OCI-M2 (cell line): ENCODE data around the gene TRPM3.

Experiments
- DNase-seq: peaks from one replicate; lab custom pipeline; 2025; ENCODE audit not compliant: unreplicated experiment; lab: John Stamatoyannopoulos, UW

TRPM3 gene

DNA sequence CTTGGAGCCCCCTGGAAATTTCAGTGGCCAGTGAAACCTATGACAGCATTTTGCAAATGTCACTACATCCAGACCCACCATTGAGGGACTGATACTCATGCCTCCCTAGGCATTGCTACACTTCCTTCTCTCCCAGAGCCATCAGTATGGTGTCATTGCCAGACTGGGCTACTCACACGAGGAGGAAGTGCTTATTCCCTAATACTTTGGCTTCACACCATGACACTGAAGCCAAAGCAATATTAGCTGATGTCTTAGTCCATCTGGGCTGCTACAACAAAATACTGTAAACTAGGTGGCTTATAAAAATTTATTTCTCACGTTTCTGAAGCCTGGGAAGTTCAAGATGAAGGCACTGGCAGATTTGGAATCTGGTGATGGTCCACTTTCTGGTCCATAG is 22.6 kb downstream of the TRPM3 start:
- no peak for DNase-seq

DNA sequence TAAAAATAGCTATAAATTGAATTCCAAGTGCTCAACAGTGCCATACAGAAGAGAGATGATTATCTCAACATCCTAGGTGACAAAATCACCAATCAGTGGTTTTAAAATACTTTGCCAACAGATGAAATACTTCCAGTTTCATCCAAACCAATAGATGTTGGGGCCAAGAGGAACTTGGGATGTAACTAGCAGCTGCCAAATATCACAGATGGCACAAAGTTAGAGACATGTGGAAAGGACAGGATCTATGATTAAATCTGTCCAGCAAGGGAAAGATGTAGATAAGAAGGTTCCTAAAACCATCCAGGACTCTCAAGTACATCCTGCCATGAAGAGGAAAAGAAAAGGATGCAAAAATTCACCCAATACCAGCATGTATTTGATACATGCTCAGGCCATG is 23.8 kb downstream of the TRPM3 start:
- DNase-seq: no peak

DNA sequence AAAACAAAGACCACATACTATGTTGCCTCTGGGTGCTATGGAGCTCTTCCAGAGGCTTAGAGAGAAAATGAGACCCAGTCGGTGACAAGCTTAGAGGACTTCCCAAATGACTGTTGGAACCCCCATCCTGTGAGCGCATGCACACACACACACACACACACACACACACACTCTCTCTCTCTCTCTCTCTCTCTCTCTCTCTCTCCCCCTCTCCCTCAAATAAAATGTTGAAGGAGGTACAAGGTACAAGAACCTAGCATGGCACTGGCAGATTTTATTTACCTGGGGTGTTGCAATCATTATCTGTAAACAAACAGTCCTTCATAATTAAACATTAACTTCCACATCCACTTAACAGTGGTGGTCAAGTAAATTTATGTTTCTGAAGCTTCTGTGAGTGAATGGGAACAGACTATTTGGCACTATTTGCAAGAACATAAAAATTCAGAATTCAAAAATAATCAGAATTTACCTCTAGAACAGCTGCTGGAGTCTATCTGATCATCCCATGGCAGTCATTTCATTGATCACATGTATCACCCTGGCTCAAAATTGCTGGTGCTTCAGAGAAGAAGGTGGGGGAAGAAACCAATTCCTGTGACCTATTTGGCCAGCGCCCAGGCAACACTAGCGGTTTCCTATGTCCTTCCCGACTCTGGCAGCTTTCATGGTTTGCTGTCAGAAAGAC is 24.9 kb downstream of the TRPM3 start:
- no peak for DNase-seq

DNA sequence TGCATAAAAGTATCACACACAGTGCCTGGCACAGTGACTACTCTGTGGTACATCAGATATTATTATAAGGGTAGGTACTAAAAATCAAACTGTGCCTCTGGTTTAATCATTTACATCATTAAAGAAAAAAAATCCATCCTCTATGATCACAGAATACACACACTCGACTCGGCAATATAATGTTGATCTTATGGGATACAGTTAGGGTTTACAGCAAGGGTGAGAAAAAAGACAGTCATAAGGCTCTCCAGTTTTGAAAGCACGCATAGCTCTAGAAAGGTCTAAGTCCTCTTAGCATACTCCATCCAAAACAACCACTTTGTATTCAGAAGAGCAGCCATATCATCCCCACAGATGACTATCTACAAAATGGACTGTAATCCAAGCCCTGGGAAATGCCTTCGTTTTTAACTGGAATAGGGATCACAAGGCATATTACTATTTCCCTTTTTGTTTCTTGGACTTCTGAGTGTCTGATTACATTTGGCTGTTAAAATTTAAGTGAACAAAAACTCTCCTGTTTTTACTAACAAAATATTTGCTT is 26.6 kb downstream of the TRPM3 start:
- no peak for DNase-seq

DNA sequence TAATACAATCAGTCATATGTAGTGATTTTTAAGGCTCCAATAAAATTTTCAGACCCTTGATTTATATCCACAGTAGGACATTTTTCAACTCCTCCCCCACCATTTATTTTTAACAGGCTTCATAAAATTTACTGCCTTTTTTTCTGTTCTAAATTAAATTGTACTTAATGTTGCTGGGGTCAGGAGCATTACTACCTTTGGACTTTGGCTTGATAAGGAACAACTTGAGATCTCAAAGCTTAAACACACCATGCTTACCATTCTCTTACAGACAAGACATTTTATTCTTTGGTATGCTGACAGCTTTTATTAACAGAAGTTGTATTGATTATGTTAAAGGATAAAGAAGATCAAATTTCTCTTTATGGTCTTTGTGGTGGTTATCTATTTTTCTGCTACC is 30.5 kb downstream of the TRPM3 start:
- no peak for DNase-seq

DNA sequence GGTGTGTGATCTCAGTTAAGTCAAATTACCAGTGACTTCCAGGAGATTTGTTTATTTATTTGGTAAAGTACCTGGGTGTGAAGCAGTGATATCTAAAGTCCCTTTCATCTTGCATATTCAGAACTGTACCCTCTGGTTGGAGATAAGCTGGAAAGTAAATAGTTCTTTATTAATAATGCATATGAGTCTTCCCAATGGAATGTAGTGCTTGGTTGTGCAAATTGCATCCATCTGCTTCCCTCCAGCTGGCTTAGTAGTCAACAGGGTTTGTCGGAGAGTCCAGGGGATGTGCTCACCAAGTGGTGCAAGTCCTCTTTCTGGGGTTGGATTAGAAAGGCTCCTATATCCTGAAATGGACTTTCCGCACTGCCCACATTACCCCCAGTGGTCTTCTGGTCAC is 42.0 kb downstream of the TRPM3 start:
- DNase-seq: no peak

DNA sequence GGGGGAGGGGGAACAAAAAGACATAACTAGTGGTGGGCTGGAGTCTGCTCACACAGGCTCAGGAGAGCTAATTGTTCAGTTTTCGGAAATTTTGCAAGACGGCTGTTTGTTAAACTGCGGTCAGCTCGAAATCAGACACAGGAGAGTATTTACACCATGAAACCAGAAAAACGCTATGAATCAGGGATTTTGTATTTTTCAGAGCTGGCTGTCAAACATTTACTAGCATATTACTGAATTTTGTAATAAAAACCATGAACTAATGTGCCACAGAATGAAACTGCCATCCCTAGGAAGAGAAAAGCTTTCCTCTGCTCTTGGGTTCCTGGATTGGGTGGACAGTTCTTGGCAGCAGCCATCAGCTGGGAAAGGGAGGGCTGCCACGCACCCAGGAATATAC is 45.3 kb downstream of the TRPM3 start:
- DNase-seq: no peak

DNA sequence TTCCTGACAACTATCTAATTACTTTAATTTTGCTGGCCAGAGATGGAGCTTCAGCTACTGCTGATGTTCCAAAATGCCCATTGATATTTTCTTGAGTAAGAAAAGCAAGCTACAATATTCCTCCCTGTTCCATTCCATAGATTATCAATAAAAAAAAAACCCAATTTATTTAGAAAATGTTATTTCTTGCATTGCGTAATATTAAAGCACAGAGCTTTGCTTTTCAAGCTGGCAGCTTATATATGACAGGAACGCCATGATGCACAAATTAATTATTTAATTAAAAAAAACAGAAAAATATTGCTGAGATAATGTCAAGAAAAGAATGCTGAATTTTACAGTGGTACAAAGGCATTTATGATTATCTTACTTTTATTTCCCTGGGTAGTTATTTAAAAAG is 47.9 kb downstream of the TRPM3 start:
- no peak for DNase-seq

DNA sequence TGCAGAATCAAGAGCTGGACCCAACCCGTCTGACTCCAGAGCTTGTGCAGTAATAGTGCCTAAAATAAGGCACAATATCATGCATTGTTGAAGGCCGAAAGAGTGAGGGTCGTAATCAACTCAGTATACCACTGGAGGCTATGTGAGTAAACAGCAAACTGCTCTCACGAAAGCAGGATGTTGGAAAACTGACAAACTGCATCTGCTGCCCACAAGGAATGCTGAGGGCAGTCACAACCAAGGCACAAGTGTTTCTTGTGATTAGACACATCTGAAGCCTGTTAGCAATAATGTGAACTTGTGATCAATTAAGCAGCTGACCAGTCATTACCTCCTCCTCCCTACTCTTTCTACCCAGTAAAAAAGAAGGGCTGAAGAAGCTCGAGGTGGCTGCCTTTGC is 48.8 kb downstream of the TRPM3 start:
- DNase-seq: no peak

DNA sequence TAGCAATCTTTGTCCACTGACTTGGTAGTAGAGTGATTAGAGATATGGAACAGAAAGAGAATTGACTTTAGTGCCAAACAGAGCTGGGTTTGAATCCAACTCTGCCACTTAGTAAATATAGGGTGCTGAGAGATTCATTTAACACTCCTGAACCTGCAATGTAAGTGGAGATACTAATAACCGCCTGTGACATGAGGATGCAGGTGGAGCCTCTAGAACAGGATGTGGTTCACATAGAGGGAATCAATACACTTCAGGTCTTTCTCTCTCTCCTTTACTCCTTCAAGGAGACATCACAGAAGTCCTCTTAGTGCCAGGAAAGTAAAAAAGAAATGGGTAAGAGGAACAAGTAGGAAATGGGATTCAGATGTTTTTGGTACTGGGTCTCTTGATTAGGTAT is 49.8 kb downstream of the TRPM3 start:
- no peak for DNase-seq

DNA sequence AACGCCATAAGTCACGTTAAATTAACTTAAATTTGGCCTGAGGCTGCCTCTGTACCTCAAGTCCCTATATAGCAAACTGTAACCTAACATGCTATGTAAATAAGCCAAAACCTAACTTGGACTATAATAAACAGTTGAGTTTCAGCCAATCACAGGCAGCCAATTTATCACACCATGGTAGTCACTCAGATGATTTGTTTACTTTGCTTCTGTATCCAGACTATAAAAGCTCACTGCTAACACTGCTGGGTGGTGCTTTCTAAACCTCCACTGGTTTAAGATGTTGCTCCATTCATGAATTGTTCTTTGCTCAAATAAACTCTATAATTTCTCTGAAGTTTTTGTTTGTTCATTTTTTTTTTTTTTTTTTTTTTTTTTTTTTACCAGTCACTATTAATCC is 62.8 kb downstream of the TRPM3 start:
- no peak for DNase-seq

DNA sequence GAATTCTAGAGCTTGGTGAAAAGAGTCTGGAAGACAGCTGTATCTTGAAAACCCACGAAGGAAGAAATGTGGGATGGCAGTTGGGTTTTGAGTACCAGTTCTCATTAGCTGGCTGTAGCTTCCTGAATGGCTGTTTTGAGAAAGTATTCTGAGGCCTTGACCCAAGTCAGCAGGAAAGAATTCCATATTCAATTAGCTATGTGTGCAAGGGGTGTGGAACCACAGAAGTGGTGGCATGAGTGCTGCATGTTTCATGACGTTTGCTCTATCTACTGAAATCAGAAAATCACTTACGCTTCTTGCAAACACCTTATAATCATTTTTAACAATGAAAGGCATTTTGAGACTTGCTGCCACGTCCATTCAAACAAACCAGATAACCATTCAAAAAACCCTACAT is 69.1 kb downstream of the TRPM3 start:
- DNase-seq: no peak

DNA sequence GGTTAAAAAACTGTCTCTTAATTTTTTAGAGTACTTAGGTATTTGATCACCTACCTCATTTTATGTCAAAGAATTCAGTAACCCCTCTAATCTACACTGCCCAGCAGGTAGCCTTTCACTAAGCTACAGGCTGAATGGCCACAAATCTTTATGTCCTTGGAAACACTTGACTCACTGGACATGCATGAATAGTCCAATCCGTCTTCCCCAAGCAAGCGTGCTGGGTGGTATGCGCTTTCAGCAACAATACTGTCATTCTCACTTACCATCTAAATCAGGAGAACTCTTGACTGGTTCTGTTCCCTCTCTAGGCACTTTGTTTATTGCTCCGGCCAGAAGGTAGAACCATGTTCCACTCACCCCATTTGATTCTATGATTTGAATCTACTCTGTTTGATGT is 73.1 kb downstream of the TRPM3 start:
- DNase-seq: no peak

DNA sequence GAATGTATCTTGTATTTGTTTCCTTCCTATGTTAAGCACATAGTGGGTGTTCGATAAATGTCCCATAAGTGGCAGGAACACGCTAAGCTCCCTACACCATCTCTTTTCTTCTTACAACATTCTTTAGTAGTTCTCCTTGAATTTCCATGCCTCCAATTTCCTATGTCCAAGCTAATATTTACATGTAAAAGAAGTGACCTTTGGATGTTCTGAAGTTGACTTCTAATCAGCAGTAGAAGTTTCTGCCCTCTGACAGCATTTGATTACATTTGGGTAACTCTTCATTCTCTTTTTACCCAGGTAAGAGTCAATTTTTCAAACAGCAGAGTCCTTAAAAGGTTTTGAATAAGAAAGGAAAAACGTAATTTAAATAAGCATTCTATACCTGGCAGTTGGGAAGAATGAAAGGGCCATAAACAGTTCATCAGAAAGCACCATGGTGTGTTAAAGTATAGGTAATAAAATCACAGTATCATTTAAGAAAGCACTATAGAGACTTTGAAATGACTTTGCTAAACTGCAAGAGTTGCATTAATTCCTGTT is 78.9 kb downstream of the TRPM3 start:
- no peak for DNase-seq

DNA sequence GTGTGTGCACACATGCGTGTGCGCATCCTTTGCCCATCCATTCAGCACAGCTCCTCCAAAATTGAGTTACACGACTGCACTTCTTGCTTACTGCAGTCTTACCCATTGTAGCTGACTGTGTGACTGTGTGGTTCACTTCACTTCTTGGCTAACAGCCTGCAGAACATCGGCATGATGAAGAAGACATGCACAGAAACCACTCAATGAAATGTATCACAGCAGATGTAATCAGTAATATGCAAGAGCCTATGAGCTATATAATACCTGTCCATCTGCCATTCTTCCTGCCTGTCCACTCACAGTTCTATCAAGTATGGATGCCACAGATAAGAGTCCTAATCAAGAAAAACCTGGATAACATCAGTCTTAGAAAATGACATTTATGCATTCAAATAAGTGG is 83.9 kb downstream of the TRPM3 start:
- DNase-seq: no peak

DNA sequence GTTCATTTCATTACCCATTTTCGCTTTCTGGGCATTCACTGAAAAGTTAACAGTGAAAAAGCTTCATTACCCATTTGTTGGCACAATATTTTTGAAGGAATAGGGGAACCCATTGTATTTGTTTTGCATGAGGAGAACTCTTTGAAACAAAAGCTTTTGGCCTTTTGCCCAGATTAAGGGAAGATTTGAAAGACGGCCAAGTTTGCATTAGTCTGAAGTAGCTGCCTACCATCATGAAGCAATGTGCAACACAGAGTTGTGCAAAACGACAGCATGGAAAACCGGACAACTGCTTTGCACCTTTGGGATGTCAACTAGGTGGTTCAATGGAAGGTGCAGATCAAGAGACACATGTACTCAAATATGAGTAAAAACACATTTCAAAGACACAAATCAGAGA is 84.9 kb downstream of the TRPM3 start:
- no peak for DNase-seq

DNA sequence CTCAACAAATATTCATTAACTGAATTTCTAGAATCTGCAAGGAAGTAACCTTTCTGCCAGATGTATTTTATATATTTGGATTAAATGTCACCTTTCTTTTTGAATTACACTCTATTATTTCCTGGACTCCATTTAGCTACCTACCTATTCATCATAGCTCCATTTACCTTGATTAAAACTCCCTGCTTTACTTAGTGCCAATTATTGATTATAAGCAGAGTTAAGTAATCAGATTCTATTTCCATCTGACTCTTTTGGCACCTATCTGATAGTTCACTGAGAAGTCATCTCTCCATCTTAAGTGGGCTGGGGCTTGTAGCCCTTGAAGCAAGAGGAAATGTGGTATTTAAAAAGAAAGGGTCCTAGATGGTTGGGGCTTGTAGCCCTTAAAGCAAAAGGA is 88.6 kb downstream of the TRPM3 start:
- no peak for DNase-seq

DNA sequence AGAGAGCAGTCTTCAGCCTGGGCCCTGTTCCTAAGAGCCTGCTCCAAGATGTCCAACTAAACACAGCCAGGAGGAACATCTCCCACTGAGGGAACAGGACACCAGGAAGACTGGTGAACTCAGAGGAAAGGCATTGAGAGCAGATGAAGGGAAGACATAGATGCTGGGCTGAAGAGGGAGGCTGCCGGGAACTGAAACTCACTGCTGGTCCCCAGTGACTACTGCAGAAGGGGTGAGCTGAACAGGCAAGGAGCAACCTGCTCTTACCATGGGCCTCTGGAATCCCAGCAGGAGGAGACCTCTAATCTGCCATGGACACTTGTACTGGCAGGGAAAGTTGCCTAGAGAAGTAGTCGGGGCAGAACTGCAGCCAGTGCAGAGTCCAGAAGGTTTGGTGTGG is 95.7 kb downstream of the TRPM3 start:
- DNase-seq: no peak

DNA sequence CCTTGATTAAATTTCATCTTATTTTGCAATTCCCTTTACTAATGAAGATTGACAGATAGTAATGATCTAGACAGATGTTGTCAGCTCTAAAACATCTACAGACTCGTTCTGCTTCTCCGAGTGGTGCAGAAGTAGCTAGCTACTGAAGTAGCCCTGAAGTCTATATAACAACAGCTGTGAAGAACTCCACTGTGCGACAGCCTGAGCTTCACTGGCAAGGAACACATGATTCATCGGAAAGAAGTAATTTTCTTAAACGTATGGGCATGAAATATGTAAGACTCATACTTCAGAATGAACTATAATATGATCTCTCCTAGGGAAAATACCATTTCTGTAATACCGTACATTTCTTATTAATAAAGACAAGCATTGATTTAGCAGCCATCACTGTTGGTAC is 96.2 kb downstream of the TRPM3 start:
- DNase-seq: no peak

DNA sequence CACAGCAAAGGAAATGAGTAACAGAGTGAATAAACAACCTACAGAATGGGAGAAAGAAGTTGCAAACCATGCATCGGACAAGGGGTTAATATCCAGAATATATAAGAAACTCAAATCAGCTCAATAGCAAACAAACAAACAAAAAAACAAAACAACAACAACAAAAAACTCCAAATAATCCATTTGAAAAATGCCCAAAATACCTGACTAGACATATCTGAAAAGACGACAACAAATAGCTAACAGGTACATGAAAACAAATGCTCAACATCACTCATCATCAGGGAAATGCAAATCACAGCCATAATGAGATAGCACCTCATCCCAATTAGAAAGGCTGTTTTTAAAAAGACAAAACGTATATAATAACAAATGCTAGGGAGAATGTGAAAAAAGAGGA is 111.2 kb downstream of the TRPM3 start:
- DNase-seq: no peak

DNA sequence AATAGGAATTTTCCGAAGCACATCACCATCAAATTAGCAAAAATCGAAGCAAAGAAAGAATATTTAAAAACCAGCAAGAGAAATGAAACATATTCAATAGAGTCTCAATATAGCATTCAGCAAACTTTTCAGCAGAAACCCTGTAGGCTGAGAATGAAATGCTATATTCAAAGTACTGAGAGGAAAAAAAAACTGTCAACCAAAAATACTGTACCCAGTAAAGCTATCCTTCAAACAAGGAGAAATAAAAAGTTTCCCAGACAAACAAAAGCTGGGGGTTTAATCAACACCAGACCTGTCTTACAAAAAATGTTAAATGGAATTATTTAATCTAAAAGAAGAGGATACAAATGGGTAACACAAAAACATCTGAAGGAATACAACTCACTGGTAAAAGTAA is 116.0 kb downstream of the TRPM3 start:
- no peak for DNase-seq

DNA sequence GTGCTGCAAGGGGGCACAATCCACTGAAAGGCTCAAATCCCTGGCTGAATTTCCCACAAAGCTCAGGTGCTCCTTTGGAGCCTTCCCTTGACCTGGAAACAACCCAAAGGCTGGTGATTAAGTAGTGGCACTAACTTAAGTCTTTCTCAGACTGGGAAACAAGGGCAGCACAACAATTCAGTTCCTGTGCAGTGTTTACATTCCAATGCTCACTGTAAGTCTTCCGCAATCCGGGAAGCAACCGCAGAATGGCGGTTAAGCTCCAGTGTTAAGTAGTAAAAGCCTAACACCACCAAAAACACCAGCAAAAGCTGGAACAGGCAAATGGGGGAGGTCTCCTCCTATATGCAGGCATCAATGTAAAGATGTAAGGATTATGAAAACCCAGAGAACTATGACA is 117.2 kb downstream of the TRPM3 start:
- no peak for DNase-seq

DNA sequence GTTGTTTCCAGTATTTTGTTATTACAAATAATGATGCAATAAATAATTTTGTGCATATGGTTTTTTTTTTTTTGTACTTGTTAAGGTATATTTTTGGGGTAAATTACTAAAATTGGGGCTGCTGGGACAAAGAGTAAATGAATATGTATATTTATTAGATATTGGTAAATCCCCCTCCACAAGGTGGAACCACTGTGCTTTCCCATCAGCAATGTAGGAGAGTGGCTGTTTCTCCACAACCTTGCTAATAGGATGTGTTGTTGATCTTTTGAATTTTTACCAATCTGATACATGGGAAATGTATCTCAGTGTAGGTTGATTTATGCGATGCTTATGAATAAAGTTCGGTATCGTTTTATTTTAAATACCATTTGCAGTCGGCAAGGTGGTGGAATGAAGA is 118.1 kb downstream of the TRPM3 start:
- DNase-seq: no peak
